Kidney epithelial cell (primary cell): ENCODE results near the gene SOX1. TPM values are rescaled to one million over a fixed set of nuclear protein-coding genes. Genes with fewer than 3 reads are reported as not detected.

ENCODE experiments used
- DNase-seq: peaks from one replicate; pipeline ENCODE4 v3.0.0-alpha.2; 2010; ENCODE audit warnings: low read depth
- H3K27me3 ChIP-seq: 2 replicates; pipeline ENCODE4 v1.6.0; 2011; ENCODE audit warnings: low read length; ENCODE audit not compliant: control insufficient read depth, insufficient read depth
- H3K36me3 ChIP-seq: 2 replicates; pipeline ENCODE4 v1.5.1; 2011; ENCODE audit warnings: low read length; ENCODE audit not compliant: control insufficient read depth, insufficient read depth
- H3K4me3 ChIP-seq: 2 replicates; pipeline ENCODE4 v1.5.1; 2011; ENCODE audit warnings: low read depth, mild to moderate bottlenecking, control low read depth, low read length
- total RNA-seq: library from RNA; depleted of rRNA; stranded (reverse); fragments of >200 nt; gene quantifications from 2 replicates; pipeline ENCODE4 v1.2.3, GENCODE V29; 2015
- TF ChIP-seq, protein P1 (sequence below): IDR thresholded peaks from 2 replicates; pipeline ENCODE4 v1.5.1; 2011; ENCODE audit warnings: mild to moderate bottlenecking, moderate library complexity, low read length, control low read depth, inconsistent platforms; ENCODE audit not compliant: insufficient read depth, poor library complexity, severe bottlenecking

The SOX1 gene
- total RNA-seq, 1 donor from 2014 or later, result not detected

DNA sequence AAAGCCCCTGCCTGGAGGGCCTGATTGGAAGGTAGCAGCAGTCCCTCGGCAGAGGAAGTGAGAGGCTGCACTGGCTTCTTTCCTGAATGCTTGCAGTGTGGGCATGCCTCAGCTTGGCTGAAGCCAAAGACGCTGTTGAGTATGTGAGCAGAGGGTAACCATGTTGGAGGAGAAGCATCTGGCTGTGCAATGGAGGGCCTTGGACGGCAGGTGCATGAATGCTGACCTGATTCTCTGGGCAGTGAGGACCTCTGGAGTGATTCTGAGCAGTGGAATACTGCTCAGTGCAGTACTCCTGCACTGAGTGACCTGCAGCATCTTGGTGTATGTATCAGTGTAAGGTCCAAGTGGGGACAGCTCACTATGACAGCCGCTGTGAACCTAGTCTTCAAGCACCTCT, 46.9 kb downstream of the SOX1 start:
- Histone ChIP-seq H3K4me3 (no peak overlapping the region), H3K27me3 (no peaks in the 10 kb centered on the region), H3K36me3 (no peaks in the 10 kb centered on the region)
- TF ChIP-seq, protein P1, sequence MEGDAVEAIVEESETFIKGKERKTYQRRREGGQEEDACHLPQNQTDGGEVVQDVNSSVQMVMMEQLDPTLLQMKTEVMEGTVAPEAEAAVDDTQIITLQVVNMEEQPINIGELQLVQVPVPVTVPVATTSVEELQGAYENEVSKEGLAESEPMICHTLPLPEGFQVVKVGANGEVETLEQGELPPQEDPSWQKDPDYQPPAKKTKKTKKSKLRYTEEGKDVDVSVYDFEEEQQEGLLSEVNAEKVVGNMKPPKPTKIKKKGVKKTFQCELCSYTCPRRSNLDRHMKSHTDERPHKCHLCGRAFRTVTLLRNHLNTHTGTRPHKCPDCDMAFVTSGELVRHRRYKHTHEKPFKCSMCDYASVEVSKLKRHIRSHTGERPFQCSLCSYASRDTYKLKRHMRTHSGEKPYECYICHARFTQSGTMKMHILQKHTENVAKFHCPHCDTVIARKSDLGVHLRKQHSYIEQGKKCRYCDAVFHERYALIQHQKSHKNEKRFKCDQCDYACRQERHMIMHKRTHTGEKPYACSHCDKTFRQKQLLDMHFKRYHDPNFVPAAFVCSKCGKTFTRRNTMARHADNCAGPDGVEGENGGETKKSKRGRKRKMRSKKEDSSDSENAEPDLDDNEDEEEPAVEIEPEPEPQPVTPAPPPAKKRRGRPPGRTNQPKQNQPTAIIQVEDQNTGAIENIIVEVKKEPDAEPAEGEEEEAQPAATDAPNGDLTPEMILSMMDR, result no peak
- no peak for DNase-seq

DNA sequence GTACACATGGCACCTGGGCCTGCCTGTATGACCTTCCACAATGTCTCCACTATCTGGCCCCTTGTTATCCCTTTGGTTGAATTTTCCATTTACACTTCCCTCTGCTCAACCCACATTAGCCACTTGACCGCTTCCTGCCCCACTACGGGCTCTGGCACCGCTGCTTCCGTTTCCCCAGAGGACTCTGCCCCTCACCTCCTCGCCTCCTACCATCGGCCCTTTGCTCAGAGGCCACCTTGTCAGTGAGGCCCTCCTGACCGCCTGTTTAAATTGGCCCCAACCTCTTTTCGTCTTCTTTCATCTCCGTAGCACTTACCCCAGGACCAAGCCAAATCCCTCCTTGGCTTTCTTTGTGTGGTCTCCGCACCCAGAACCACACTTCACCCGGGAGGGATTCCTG, 47.4 kb downstream of the SOX1 start:
- TF ChIP-seq, protein P1, result no peak
- DNase-seq, result no peak
- no peak overlapping the region for H3K4me3 ChIP-seq
- no peaks in the 10 kb centered on the region for H3K27me3 ChIP-seq
- no peaks in the 10 kb centered on the region for H3K36me3 ChIP-seq

DNA sequence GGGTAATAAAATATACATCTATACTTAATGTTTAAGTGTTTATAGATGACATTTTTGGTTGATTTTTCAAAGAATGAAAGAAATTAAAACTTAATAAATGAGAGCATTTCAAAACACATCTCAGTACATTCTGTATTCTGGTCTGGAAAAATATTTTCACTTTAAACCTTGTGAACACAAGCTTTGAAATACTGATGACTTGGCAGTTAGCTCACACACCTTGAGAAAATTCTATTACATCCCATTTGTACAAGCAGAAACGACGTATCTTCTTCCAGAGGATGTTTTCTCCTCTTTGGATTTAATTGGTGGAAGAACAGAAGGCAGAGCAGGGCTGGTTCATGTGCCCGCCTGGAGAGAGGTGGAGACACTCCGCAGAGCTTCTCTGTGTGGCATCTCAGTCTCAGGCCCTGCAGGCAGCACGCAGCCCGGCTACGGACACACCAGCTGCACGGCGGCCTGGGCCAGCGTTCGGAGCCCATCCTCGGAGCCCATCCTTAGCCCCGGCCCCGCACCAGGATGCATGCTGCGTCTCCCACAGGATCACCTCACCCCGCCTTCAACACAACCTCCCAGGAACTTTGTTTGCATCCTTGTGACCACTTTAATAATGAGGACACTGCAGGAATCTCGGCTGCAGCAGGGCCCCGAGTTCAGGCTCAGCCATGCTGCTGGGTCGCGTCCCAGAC, 48.6 kb downstream of the SOX1 start:
- no peak for DNase-seq
- Histone ChIP-seq H3K36me3 (no peaks in the 10 kb centered on the region), H3K4me3 (no peak overlapping the region), H3K27me3 (no peaks in the 10 kb centered on the region)
- TF ChIP-seq, protein P1, result no peak

- TF ChIP-seq, protein P1, result no peak
- DNase-seq, result no peak
- Histone ChIP-seq H3K27me3 (no peaks in the 10 kb centered on the region), H3K4me3 (no peak overlapping the region), H3K36me3 (no peaks in the 10 kb centered on the region)
These were observed 49.4 kb downstream of the SOX1 start for GRCh38 chr13:112116187-112116950.

- Histone ChIP-seq H3K27me3 (no peaks in the 10 kb centered on the region), H3K4me3 (no peak overlapping the region), H3K36me3 (no peaks in the 10 kb centered on the region)
- TF ChIP-seq, protein P1, result no peak
- no peak for DNase-seq
These were observed 50.5 kb downstream of the SOX1 start for GRCh38 chr13:112117258-112117954.
